Right ventricle myocardium superior (tissue), 1 donor: Measurements from ENCODE around the gene LEAP2. TPM values are rescaled to one million over a fixed set of nuclear protein-coding genes. Genes with fewer than 3 reads are reported as not detected.

Source experiments
- ATAC-seq: fragments of 200-7000 bp; cut with Tn5 transposase; one replicate; pipeline ENCODE4 v1.9.1; 2020; ENCODE audit warnings: mild to moderate bottlenecking; ENCODE audit not compliant: poor library complexity
- DNase-seq: peaks from one replicate; pipeline ENCODE4 v3.0.0-alpha.2; 2020
- intact Hi-C: fragments of 100-400 bp; cut with DNase I; formaldehyde crosslinking; loops from one replicate; pipeline ENCODE4 v1.11.2; 2022
- total RNA-seq: library from RNA; stranded (reverse); fragmentation: NEBNext Ultra II Directional; extraction: Animal tissue kit (Norgen Biotek cat#: 25700); gene quantifications from one replicate; pipeline ENCODE4 v1.2.1, GENCODE V29; 2021
- donor health status: DM: no; HTN: yes; CAD: no; lungs with severe emphysema.

Gene LEAP2
- total RNA-seq, 1 donor from 2014 or later: 1.0 TPM

DNA sequence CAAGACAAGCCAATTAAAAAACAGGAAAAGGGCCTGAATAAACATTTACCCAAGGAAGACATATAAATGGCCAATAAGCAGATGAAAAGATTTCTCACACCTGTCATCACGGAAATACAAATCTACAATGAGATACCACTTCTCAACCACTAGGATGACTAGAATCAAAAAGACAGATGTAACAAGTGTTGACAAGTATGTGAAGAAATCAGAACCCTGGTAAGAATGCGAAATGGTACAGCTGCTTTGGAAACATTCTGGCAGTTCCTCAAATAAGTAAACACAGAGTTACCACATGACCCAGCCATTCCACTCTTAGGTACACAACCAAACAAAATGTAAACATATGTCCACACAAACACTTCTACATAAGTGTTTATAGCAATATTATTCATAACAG, 32.5 kb downstream of the LEAP2 start:
- intact Hi-C loops: no loop called here
- ATAC-seq (peak; percentile 54), DNase-seq (no peak)

DNA sequence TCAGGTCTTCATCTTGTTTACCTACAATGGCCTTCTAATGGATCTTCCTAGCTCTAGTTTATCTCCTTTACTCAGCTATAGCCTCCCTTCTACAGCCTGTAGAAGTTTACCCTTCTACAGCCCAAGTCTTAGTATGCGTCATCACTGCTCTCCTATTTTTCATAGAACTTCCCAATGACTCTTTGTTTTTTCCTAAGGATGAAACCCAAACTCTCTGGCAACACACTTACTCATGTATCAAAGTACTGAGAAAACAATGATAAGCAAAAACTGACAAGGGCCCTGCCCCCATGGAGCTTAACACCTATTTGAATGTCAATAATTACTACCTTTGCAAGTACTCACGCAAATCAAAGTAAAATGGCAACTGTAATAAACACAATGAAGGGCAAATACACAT, 33.7 kb downstream of the LEAP2 start:
- intact Hi-C loops: no loop called here
- ATAC-seq (no peak), DNase-seq (no peak)

DNA sequence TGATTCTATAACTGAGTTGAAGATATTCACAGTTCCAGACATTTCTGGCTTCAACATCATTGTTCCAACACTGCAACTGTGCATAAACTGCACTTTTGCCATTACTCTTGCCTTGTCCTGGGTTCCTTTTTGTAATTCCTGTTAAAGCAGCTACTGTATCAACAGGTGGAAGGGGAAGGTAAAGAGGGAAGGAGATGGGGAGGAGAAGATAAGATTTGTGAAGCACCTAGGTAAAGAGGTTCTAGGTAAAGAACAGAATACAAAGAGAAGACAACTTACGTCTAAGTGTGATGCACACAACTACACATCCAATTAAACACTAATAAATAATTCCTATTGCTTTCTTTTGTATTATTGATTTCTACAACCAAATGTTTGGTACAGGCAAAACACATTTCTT, 36.2 kb downstream of the LEAP2 start:
- intact Hi-C loops: no loop called here
- no peak for ATAC-seq
- DNase-seq: no peak

DNA sequence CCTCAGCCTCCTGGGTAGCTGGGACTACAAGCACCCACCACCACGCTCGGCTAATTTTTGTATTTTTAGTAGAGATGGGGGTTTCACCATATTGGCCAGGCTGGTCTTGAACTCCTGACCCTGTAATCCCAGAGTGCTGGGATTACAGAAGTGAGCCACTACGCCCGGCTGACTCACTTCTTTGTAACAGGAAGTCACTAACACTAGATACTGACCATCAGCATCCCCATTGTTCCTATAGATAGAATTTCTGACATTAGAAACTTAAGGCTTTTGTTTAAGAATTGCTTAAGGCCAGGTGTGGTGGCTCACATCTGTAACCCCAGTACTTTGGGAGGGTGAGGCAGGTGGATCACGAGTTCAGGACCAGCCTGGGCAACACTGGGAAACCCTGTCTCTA, 42.2 kb downstream of the LEAP2 start:
- DNase-seq (no peak), ATAC-seq (no peak)
- intact Hi-C loops: no loop called here

DNA sequence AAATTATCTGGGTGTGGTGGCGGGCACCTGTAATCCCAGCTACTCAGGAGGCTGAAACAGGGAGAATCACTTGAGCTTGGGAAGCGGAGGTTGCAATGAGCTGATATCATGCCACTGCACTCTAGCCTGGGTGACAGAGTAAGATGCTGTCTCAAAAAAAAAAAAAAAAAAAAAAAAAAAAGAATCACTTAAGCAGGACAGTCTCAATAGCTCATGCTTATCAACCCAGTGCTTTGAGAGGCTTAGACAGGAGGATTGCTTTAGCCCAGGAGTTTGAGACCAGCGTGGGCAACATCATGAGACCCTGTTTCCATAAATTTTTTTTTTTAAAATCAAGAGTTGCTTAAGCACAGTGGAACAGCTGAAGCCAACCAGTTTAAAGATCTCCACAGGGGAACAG, 42.6 kb downstream of the LEAP2 start:
- ATAC-seq (no peak), DNase-seq (no peak)
- intact Hi-C loops: no loop called here

Other genes starting within 250 kb of the LEAP2 start
- gene IL13, start 215.5 kb upstream of the LEAP2 start, total RNA-seq: not detected
- not detected for gene IL4, start 199.7 kb upstream of the LEAP2 start, total RNA-seq
- gene KIF3A, start 136.1 kb upstream of the LEAP2 start, total RNA-seq: 9.1 TPM
- gene CCNI2, start 126.2 kb upstream of the LEAP2 start, total RNA-seq: 0.08 TPM
- gene SEPTIN8, start 96.4 kb upstream of the LEAP2 start, total RNA-seq: 26.3 TPM
- gene SOWAHA, start 60.4 kb upstream of the LEAP2 start, total RNA-seq: 0.13 TPM
- gene SHROOM1, start 43.0 kb upstream of the LEAP2 start, total RNA-seq: 3.6 TPM
- gene GDF9, start 7.2 kb upstream of the LEAP2 start, total RNA-seq: 0.16 TPM
- gene UQCRQ, start 7.0 kb upstream of the LEAP2 start, total RNA-seq: 1,987 TPM
- gene AFF4, start 90.0 kb downstream of the LEAP2 start, total RNA-seq: 26.8 TPM
- gene ZCCHC10, start 152.9 kb downstream of the LEAP2 start, total RNA-seq: 14.7 TPM
- gene HSPA4, start 178.3 kb downstream of the LEAP2 start, total RNA-seq: 68.8 TPM